Tongue (tissue), 2 donors: ENCODE results near the gene CEP112. TPM values are rescaled to one million over a fixed set of nuclear protein-coding genes. Genes with fewer than 3 reads are reported as not detected.
"Not testable (repeated sequence)": the region's sequence is repeated elsewhere in the genome, so short reads cannot be mapped to it uniquely, and the experiment has no call there.

Experiments
- DNase-seq: peaks from one replicate; pipeline ENCODE4 v3.0.0-alpha.2; 2015
- total RNA-seq: library from RNA; depleted of rRNA; stranded (reverse); fragments of >200 nt; gene quantifications from one replicate; pipeline ENCODE4 v1.2.3, GENCODE V29; 2014

The CEP112 gene
- total RNA-seq, 1 donor from 2014 or later: 26.7 TPM

DNA sequence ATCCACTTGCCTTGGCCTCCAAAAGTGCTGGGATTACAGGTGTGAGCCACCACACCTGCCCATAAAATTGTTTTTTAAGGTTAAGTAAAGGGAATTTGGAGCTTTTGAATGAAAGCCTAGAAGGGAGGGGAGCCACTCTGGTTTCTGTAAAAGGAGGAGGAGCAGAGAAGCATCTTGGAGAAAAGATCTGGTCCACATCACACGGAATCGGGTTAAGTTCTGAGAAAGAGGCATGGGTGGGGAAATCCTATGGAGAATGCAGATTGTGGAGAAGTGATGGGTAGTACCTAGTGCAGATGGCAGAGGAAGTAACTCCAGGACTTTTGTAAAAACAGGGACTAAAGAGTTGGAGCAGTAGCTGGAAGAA lies 18.3 kb upstream of the CEP112 start:
- DNase-seq: no peak

DNA sequence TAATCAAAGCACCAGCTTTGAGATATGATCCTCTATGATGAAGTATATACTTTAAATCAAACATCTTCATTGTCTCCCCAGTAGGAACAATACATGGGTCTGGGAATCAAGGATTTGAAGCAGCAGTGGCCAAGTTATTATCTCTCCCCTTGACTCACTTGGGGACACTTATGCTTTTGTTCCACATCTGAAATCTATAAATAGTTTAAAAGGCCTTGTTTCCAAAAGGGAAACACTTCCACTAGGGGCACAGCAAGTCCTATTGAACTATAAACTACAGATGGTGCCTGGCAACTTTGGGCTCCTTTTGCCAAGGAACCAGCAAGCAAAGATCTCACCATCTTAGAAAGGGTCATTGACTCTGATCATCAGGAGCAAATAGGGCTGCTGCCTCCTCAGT lies 16.0 kb upstream of the CEP112 start:
- DNase-seq: no peak

DNA sequence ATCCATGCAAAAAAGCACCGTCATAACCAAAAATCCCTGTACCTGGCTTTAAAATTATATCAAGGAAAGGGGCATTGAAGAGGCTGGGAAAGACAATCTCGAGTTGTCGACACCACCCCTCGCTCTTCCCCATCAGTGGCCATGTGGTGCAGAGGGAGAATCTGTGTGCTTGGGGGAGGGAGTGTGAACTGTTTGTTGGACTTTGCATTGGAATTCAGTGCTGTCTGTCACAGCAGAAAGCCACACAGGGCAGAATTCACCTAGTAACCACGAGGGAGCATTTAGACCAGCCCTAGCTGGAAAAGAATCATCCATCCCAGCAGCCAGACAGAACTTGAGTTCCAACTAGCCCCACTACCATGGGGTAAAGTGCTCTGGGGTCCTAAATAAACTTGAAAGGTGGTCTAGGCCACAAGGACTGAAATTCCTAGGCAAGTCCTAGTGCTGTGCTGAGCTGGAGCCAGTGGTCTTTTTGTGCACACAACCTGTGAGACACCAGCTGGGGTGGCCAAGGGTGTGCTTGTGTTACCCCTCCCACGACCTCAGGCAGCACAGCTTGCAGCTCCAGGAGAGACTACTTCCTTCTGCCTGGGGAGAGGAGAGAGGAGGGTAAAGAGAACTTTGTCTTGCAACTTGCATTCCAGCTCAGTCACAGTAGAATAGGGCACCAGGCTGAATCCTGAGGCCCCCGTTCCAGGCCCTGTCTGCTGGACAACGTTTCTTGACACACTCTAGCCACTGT lies 11.5 kb upstream of the CEP112 start:
- DNase-seq: no peak

DNA sequence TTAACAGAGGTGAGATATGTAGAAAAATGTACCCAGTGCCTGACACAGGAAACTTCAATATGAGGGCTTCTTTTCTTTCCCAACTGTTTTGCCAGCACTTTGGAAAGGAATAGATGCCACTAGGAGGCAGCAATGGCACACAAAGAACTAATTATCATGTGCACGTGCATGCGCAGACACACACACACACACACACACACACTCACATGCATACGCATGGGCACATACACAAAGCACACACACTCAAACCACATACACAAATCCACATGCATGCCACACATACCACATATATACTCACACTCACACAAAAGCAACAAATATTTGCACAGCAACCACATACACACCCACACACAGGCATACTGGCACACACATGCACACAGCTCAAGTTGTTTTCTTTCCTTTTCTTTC lies 8.8 kb upstream of the CEP112 start:
- peak; percentile 69 for DNase-seq

DNA sequence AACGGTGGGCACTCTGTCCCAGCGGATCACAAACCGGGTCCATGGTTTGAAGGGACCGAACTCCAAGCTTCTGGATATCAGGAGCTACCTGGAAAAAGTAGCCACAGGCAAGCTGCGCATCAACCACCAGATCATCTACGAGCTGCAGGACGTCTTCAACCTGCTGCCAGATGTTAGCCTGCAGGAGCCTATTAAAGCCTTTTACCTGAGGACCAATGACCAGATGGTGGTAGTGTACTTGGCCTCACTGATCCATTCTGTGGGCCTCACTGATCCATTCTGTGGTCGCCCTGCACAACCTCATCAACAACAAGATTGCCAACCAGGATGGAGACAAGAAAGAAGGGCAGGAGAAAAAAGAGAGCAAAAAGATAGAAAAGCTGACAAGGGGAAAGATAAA lies 6.3 kb upstream of the CEP112 start:
- no peak for DNase-seq

DNA sequence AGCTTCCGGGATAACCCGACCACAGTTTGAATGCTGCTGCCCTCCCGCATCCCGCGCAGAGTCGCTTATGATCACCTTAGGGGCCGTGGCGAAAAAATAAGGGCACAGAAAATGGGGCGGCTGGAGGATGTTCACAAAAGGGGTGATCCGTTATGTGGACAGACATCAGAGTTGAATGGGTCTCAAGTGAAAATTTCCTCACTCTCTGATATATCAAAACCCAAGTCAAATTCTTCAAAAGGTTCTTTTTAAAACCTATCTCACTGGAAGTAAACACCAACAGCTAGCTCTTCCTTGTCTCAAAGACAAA lies 400 bp upstream of the CEP112 start:
- no peak for DNase-seq

DNA sequence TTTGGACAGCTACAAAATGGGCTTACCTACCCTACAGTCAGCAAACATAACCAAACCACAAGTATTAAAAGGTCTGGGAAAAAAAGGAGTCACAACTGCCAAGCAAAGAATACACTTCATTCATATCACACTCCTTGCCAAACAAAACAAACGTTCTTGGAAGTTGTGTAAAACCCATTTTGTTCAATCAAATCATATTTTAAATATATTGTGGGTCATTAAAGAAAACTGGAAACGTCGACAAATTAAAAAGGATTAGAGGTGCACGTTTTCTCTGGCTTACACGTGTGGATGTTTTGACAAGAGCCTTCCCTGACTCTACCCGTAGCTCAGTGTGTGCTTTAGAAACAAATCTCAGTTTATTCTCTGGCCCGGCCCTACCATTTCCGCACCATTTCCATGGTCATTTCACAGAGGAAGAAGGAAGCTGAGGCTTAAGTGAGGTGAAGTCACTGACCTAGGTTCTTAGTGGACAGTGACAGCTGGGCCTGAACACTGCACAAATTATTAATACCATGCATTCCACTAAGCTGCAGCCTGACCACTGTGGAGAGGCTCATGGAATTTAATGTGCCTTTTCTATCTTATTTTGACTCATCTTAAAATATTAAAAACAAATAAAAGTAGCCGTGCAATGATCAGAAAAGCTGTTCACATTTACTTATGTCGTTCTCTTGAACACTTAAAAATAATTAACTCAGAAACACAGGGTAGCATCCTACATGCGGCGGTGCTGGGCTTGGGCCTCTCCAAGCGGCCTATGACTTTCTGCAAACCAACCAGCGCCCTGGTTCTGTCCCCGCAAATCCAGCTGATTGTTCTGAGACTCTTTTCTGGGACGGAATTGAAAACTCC lies 968 bp downstream of the CEP112 start:
- peak; percentile 66 for DNase-seq

DNA sequence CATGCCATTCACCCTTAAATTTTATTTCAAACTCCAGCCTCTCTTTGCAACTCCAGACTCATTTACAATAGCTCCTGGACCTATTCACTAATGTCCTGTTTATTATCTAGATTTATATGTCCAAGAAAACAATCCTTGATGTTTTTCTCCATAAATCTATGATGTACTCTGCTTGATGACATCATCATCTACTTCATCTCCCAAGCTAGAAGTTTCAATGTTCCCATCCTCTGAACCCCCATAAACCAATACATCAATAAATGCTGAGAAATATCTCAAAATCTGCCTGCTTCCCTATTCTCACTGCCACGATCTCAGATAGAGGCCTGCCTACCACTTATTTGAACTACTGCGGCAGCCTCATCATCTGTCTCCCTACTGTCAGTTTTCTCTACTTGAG lies 4.2 kb downstream of the CEP112 start:
- DNase-seq: no peak

DNA sequence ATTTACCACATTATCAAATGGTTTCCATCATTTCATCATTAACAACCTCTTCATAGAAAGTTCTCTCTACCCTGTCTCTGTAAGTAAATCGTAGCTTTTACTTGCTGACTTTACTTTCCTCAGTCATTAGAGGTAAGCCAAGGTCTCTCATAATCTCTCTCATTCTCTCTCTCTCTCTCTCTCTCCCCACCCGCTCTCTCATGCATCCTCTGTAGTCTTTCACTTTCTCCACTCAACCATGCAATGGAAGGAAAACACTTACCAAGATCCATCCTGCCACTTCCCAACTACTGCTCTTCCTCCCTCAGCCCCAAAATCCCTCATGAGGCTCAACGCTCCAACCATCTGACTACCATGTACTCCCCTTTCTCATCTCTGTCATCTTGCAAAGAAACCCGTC lies 6.1 kb downstream of the CEP112 start:
- no peak for DNase-seq

DNA sequence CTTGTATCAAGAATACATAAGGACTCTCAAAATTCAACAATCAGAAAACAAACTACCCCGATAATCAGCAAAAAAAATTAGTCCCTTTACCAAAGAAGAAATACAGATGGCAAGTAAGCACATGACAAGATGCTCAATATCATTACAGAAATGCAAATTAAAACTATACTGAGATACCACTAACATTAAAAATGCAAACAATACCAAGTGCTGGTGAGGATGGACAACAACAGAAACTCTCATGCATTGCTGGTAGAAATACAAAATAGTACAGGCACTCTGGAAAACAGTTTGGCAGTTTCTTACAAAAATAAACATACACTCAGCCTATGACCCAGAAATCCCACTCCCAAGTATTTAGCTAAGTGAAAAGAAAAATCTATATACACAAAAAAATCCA lies 7.5 kb downstream of the CEP112 start:
- DNase-seq: no peak

DNA sequence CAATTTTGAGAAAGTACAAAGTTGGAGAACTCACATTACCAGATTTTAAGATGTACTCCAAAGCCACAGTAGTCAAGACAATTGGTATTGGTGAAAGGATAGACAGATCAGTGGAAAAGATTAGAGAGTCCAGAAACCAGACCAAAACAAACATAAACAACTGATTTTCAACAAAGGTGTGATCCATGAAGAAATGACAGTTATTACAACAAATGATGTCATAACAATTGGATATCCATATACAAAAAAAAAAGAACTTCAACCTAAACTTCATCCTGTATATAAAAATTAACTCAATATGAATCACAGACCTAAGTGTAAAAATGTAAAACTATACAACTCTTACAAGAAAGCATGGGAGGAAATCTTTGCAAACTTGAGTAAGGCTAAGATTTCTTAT lies 8.4 kb downstream of the CEP112 start:
- no peak for DNase-seq

DNA sequence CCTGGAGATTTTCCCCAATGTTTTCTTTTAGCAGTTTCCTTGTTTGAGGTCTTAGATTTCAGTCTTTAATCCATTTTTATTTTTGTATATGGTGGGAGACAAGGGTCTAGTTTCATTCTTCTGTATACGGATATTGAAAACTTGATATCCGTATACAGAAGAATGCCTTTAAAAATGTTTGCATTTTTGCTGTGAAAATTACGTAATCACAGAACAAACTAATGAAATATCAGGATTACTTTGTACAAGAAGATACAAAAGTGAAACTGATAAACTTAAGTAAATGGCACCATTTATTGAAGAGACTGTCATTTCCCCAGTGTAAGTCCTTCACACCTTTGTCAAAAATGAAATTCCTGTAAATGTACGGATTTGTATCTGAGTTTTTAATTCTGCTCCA lies 13.3 kb downstream of the CEP112 start:
- no peak for DNase-seq

DNA sequence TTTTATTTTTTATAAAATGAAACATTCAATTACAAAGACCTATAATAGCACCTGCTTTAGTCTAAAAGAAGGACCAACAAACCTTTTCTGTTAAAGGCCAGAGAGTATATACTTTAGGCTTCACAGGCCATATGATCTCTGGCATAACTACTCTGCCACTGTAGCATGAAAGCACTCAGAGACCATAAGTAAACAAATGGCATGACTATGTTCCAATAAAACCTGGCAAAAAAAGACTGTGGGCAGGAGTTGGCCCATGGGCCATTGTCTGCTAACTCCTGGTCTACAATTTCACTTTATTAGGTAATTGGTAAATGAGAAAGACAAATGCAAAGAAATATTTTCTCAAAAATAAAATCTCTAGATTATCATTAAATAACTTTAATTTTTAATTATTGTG lies 14.9 kb downstream of the CEP112 start:
- no peak for DNase-seq

DNA sequence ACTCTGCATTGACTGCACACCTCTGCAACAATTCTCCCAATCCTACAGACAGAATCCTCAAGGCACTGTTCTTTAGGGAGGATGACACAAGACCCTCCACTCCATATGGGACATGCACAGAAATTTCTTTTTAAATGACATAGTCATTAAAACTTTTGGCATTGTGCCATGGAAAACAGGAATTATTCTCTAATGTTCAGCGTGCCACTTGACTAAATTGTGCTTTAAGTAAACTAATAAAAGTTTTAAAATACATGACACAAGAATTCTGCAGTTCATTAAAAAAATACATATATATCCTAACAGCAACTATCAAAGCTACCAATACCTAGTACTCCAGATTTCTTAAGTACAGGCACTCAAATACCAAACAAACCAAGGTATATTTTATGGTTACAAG lies 16.0 kb downstream of the CEP112 start:
- no peak for DNase-seq

DNA sequence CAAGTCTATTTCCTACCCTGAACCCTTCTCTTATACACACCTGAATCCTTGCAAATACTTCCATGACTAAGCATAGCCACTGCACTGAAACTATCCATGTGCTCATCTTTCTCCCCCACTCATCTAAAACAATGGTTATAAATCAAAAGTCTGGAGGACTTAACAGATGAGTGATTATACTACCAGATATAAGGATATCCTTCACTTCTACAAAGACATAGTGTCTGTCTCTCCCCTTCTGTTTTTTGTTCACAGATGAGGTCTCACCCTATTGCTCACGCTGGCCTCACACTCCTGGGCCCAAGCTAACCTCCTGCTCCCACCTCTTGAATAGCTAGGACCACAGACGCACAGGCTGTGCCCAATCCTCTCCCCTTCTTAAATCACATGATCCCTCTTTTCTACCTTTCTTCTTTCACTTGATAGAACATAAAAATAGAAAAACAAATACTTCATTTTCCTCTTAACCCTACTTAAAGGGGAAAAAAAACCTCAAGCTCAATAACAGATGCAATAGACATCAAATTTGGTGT lies 19.2 kb downstream of the CEP112 start:
- no peak for DNase-seq

DNA sequence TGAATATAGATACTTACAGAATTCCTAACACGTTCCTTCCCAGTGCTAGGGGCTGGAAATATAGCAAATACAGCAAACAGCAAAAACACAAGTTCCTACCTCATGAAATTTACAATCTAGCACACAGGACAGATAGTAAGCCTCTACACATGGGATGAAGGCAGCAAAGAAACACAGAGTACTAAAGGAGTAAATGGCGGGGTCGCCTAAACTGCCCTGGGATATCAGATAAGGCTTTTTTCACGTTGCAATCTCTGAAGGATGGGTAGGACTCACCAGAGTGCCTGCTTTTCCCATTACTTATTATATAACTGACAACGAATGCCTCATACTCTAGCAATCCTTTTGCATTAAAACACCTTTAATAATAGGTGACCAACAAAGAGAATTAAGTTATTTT lies 19.8 kb downstream of the CEP112 start:
- no peak for DNase-seq

DNA sequence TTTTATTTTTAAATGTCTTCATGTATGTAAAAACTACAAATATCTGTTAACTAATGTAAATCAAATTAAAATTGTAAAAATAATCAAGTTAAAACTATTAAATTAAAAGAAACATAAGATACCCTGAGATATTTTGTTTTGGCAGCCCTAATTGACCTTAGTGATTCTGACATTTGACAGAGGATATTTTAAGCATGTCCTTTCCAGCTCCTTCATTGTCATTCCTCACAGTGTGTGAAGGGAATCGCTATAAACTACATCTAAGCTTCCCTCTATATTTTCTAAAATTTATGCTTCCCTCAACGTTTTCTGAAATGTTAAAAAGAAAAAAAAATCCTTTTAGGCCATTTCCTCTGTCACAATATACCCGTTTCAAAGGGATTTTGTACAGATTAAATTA lies 20.2 kb downstream of the CEP112 start:
- no peak for DNase-seq

DNA sequence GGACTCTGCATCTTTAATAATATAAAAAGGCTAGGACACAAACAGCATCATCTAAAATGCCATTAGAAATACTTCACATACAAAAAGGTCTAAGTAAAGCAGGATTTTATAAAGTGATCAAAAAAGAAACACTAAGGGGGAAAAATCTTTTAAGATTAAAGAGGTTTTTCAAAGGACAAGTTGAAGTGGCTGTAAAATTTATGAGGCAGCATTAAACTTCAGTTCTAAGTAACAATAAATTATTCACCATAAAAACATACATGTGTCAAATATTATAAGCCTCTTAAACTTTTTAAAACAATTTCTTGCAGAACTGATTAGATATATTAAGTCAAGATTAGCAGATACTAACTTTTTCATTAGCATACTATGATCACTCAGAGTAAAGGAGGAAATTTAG lies 20.8 kb downstream of the CEP112 start:
- DNase-seq: no peak

DNA sequence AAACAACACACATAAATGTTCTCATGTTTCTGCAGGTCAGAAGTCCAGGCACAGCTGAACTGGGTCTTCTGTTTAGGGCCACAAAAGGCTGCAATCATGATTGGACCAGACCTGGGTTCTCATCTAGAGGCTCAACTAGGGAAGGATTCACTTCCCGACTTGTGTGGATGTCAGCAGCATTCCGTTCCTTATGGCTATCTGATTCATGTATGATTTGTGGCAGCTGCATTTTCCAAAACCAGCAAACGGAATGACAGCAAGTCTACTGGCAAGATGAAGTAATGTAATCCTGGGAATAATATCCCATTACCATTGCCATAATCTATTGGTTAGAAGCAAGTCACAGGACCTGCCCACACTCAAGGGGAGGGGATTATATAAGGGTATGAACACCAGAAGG lies 22.1 kb downstream of the CEP112 start:
- DNase-seq: no peak

DNA sequence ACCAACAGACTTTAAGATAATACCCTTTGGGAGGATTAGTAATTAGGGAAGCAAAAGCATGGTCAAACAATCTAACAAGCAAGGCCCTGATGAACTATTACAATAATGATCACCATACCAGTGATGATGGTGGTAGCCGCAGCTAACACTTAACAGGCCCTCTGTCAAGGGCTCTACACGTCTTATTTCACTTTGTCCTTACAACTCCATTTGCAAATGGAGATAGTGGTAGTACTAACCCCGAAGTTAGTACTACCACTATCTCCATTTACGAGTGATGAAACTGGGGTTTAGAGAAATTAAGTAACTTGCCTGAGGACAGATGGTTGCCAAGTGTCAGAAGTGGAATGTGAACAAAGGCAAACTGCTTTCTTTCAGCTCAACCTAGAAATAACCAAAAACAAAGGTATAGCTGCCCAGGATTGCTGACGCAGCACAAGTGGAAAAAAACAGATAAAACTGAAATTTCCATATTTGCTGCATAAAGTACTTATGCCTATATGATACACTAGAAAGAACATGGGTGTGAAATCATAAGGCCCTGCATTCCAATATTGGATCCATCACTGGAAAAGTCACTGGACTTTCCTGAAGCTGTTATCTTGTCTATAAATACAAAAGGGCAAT lies 24.6 kb downstream of the CEP112 start:
- DNase-seq: no peak

DNA sequence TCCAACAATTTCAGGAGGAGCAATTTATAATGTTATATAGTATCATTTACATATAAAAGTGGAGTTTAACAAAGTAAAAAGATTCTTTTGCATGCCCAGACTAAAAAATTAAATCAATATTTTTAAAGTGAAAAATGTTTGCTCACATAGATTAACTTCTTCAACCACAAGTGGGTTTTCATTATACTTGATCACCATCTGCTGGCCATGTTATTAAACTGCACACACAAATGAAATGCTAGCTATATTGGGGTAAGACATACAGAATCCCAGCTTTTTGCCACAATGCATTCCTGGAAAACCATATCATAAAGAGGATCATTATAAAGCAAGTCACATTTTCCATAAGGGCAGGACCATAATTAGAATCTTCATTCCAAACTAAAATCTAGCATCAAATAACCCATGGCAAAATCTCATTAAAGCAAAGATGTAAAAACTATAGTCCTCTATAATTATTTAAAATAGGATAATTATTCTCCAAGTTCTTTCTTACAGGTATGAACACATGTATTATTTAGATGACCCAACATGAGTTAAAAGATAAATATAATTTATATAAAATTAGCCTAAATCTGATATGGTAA lies 26.3 kb downstream of the CEP112 start:
- DNase-seq: peak; percentile 79

DNA sequence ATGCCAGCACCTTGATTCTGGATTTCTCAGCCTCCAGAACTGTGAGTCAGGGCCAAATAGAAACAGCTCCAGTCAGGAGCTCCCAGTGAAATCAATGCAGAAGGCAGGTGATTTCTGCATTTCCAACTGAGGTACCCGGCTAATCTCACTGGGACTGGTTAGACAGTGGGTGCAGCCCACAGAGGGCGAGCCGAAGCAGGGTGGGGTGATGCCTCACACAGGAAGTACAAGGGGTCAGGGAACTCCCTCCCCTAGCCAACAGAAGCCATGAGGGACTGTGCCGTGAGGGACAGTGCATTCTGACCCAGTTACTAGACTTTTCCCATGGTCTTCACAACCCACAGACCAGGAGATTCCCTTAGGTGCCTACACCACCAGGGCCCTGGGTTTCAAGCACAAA lies 36.9 kb downstream of the CEP112 start:
- not testable (repeated sequence) for DNase-seq

DNA sequence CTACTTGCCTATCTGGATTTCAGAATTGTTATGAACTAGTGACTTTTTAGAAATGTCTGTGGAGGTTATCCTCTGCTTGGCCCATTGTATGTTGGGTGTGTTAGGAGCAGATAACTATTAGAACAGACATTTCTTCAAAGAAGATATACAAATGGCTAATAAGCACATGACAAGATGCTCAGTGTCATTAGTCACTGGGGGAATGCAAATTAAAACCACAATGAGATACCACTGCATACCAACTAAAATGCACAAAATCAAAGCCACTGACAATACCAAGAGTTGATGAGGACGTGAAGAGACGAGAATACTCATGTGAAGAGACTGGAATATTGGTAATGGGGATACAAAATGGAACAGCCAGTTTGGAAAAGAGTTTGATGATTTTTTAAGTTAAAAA lies 39.2 kb downstream of the CEP112 start:
- no peak for DNase-seq
